H9 (cell line): ENCODE results near the gene PTGDR2. TPM values are rescaled to one million over a fixed set of nuclear protein-coding genes. Genes with fewer than 3 reads are reported as not detected.

Experiments
- DNase-seq: peaks from one replicate; pipeline ENCODE4 v3.0.0-alpha.2; 2017
- H2AFZ ChIP-seq: one replicate; pipeline ENCODE4 v1.6.1; 2013; ENCODE audit warnings: mild to moderate bottlenecking, low read length, control low read depth, moderate library complexity
- H2AK5ac ChIP-seq: 2 replicates; pipeline ENCODE4 v1.6.1; 2013; ENCODE audit warnings: low read length, control low read depth, mixed read lengths; ENCODE audit not compliant: insufficient read length
- H2BK120ac ChIP-seq: one replicate; pipeline ENCODE4 v1.6.1; 2013; ENCODE audit warnings: low read depth, mild to moderate bottlenecking, low read length, control low read depth, inconsistent platforms; ENCODE audit not compliant: poor library complexity, severe bottlenecking
- H2BK12ac ChIP-seq: 2 replicates; pipeline ENCODE4 v1.6.1; 2013; ENCODE audit warnings: low read length, control low read depth, mixed read lengths, low read depth; ENCODE audit not compliant: insufficient read length
- H2BK15ac ChIP-seq: 2 replicates; pipeline ENCODE4 v1.6.1; 2013; ENCODE audit warnings: low read depth, low read length, control low read depth
- H2BK20ac ChIP-seq: one replicate; pipeline ENCODE4 v1.6.1; 2013; ENCODE audit warnings: low read depth, mild to moderate bottlenecking, low read length, control low read depth, inconsistent platforms; ENCODE audit not compliant: poor library complexity, severe bottlenecking
- H2BK5ac ChIP-seq: 2 replicates; pipeline ENCODE4 v1.6.1; 2013; ENCODE audit warnings: low read length, control low read depth, mixed read lengths; ENCODE audit not compliant: insufficient read length
- H3K14ac ChIP-seq: 2 replicates; pipeline ENCODE4 v1.6.1; 2013; ENCODE audit warnings: low read length, control low read depth; ENCODE audit not compliant: insufficient read depth
- H3K18ac ChIP-seq: 2 replicates; pipeline ENCODE4 v1.6.1; 2013; ENCODE audit warnings: low read depth, mild to moderate bottlenecking, mixed read lengths, low read length, control low read depth; ENCODE audit not compliant: insufficient read length
- H3K23ac ChIP-seq: 2 replicates; pipeline ENCODE4 v1.6.1; 2013; ENCODE audit warnings: low read length, control low read depth, mixed read lengths, low read depth; ENCODE audit not compliant: insufficient read length
- H3K23me2 ChIP-seq: 2 replicates; pipeline ENCODE4 v1.6.1; 2013; ENCODE audit warnings: low read depth, mild to moderate bottlenecking, mixed read lengths, low read length, control low read depth; ENCODE audit not compliant: insufficient read length, poor library complexity, severe bottlenecking
- H3K27ac ChIP-seq: 2 replicates; pipeline ENCODE4 v1.5.1; 2013; ENCODE audit warnings: low read length, control low read depth, mixed read lengths, low read depth; ENCODE audit not compliant: insufficient read length
- H3K27me3 ChIP-seq: 2 replicates; pipeline ENCODE4 v1.6.1; 2013; ENCODE audit warnings: low read length, control low read depth, inconsistent platforms; ENCODE audit not compliant: insufficient read depth
- H3K4ac ChIP-seq: 2 replicates; pipeline ENCODE4 v1.6.1; 2013; ENCODE audit warnings: low read depth, mild to moderate bottlenecking, control low read depth, inconsistent platforms, low read length, moderate library complexity
- H3K4me1 ChIP-seq: 2 replicates; pipeline ENCODE4 v1.6.1; 2013; ENCODE audit warnings: low read length, control low read depth, inconsistent platforms; ENCODE audit not compliant: insufficient read depth
- H3K4me2 ChIP-seq: 2 replicates; pipeline ENCODE4 v1.6.1; 2013; ENCODE audit warnings: low read length, control low read depth, mixed read lengths; ENCODE audit not compliant: insufficient read length, insufficient read depth
- H3K56ac ChIP-seq: 2 replicates; pipeline ENCODE4 v1.6.1; 2013; ENCODE audit warnings: low read depth, mild to moderate bottlenecking, mixed read lengths, low read length, control low read depth; ENCODE audit not compliant: insufficient read length
- H3K79me1 ChIP-seq: 2 replicates; pipeline ENCODE4 v1.6.1; 2013; ENCODE audit warnings: low read depth, mild to moderate bottlenecking, moderate library complexity, low read length, control low read depth, inconsistent platforms; ENCODE audit not compliant: insufficient read depth, poor library complexity, severe bottlenecking
- H3K79me2 ChIP-seq: 2 replicates; pipeline ENCODE4 v1.6.1; 2013; ENCODE audit warnings: low read length, control low read depth, inconsistent platforms; ENCODE audit not compliant: insufficient read depth
- H3K9ac ChIP-seq: 2 replicates; pipeline ENCODE4 v1.6.1; 2013; ENCODE audit warnings: low read length, control low read depth, mixed read lengths; ENCODE audit not compliant: insufficient read length; ENCODE audit errors: extremely low read depth
- H3K9me3 ChIP-seq: one replicate; pipeline ENCODE4 v1.6.1; 2013; ENCODE audit warnings: low read depth, low read length, inconsistent platforms; ENCODE audit not compliant: control insufficient read depth
- H3T11ph ChIP-seq: one replicate; pipeline ENCODE4 v1.6.1; 2013; ENCODE audit warnings: mild to moderate bottlenecking, low read length, control low read depth, inconsistent platforms
- H4K20me1 ChIP-seq: one replicate; pipeline ENCODE4 v1.6.1; 2013; ENCODE audit not compliant: control insufficient read depth, insufficient read length, insufficient read depth
- H4K5ac ChIP-seq: 2 replicates; pipeline ENCODE4 v1.6.1; 2013; ENCODE audit warnings: low read depth, mild to moderate bottlenecking, mixed read lengths, low read length, control low read depth; ENCODE audit not compliant: insufficient read length
- H4K8ac ChIP-seq: replicated peaks from 2 replicates; pipeline ENCODE4 v1.6.1; 2013; ENCODE audit warnings: low read length, control low read depth, mixed read lengths, low read depth; ENCODE audit not compliant: insufficient read length
- H4K91ac ChIP-seq: 2 replicates; pipeline ENCODE4 v1.6.1; 2013; ENCODE audit warnings: low read depth, mild to moderate bottlenecking, moderate library complexity, mixed read lengths, low read length, control low read depth; ENCODE audit not compliant: insufficient read length
- H3K27ac Mint-ChIP-seq, 3 experiments: 2 replicates in 2 of 3; 3 replicates in 1 of 3; pipeline ENCODE4 v1.8.0; 2020 to 2021; ENCODE audit warnings: mixed read lengths in 3 of 3, mild to moderate bottlenecking in 1 of 3, moderate library complexity in 1 of 3
- H3K27me3 Mint-ChIP-seq: 2 replicates; pipeline ENCODE4 v1.8.0; 2021; ENCODE audit warnings: low read depth, mild to moderate bottlenecking, moderate library complexity, mixed read lengths
- H3K36me3 Mint-ChIP-seq, 3 experiments: 2 replicates in 2 of 3; 3 replicates in 1 of 3; pipeline ENCODE4 v1.8.0; 2020 to 2021; ENCODE audit warnings: low read depth in 3 of 3, mixed read lengths in 3 of 3; ENCODE audit not compliant: insufficient read depth in 1 of 3
- H3K4me1 Mint-ChIP-seq, 2 experiments: 2 replicates each; pipeline ENCODE4 v1.8.0; 2020; ENCODE audit warnings: mixed read lengths in 2 of 2
- H3K4me3 Mint-ChIP-seq, 2 experiments: 2 replicates in 1 of 2; 3 replicates in 1 of 2; pipeline ENCODE4 v1.8.0; 2020 to 2021; ENCODE audit warnings: mild to moderate bottlenecking in 2 of 2, mixed read lengths in 2 of 2, moderate library complexity in 1 of 2
- H3K9me3 Mint-ChIP-seq, 2 experiments: 2 replicates in 1 of 2; 3 replicates in 1 of 2; pipeline ENCODE4 v1.8.0; 2020; ENCODE audit warnings: mild to moderate bottlenecking in 2 of 2, mixed read lengths in 2 of 2, moderate library complexity in 1 of 2
- WGBS: extraction: QIAGEN DNeasy Blood & Tissue Kit; methylation state at CpG from one replicate; pipeline ENCODE4 v1.1.7; 2013; ENCODE audit warnings: missing lambda C conversion rate, low lambda C conversion rate, mixed read lengths; ENCODE audit not compliant: insufficient read length; ENCODE audit errors: extremely low coverage; 5-methylcytosine and 5-hydroxymethylcytosine counted together
- total RNA-seq: library from RNA; stranded (reverse); gene quantifications from 2 replicates; pipeline ENCODE4 v1.2.1, GENCODE V29; 2021
- TF ChIP-seq, protein P1 (sequence below): fragments of 200-600 bp; sonication (generic); conservative IDR thresholded peaks from 3 replicates; pipeline ENCODE4 v1.8.0; 2021; ENCODE audit warnings: antibody characterized with exemption, mild to moderate bottlenecking

The PTGDR2 gene
- total RNA-seq, 1 experiment from 2014 or later: not detected

DNA sequence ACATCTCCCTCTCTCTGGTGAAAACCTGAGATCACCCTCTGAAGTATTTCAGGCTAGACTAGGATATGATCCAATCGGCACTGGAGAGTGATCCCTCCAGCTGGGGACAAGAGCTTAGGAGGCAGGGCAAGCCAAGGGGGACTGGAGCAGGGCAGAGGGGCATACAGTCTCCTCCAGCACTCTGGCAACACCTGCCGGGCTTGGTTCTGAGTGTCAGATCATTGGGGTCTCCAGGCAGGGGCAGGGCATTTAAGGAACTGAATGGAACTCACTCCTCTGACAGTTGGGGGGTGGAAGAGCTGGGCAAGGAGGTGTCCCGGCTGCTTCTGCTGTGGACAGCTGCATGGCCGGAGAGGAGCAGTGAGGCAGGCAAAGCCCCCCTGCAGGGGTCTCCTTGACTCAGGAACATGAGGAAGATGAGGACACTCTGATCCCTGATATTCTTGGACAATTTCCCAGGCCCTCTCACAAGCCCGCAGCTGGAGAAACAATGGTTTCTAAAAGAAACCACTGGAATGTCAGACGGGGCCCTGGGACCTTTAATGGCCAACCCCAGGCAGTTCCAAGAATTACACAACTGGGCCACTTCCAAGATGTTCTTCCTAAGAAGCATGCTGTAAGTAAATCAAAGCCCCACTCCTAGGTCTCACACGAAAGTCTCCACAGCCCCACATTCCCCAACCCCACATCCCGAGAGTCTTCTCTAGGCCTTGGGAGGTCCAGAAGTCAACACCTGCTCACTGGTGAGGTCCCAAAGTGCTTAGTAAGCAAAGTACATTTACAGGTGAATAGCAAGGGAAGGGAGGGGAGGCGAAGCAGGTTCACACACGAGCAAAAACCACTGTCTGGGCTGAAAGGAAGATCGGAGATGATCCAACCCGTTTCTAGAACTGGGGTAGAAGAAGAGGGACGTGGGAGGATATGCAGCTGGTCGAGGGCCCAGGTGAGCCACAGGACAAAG is 15.0 kb downstream of the PTGDR2 start:
- H3K56ac ChIP-seq: no peak overlapping the region
- peaks cover 14% of the 10 kb centered on the region for H3K23me2 ChIP-seq
- H3K79me1 ChIP-seq: no peaks in the 10 kb centered on the region
- no peak overlapping the region for H2AFZ ChIP-seq
- no peak overlapping the region for H3K14ac ChIP-seq
- Mint-ChIP-seq H3K36me3 (peaks cover 13 to 24% (median 16%) of the 10 kb centered on the region in 3 experiments), H3K4me3 (peak overlapping the region; percentile 91 to 95; a peak in 4 of 5 replicates), H3K27ac (peak overlapping the region; percentile 77 to 88 (median 78); a peak in 5 of 7 replicates), H3K4me1 (peaks cover 34 to 41% of the 10 kb centered on the region in 2 experiments), H3K27me3 (peaks cover 9% of the 10 kb centered on the region), H3K9me3 (no peaks in the 10 kb centered on the region; a peak in 2 of 5 replicates)
- no peak overlapping the region for H4K91ac ChIP-seq
- no peak overlapping the region for H2BK12ac ChIP-seq
- TF ChIP-seq, protein P1, sequence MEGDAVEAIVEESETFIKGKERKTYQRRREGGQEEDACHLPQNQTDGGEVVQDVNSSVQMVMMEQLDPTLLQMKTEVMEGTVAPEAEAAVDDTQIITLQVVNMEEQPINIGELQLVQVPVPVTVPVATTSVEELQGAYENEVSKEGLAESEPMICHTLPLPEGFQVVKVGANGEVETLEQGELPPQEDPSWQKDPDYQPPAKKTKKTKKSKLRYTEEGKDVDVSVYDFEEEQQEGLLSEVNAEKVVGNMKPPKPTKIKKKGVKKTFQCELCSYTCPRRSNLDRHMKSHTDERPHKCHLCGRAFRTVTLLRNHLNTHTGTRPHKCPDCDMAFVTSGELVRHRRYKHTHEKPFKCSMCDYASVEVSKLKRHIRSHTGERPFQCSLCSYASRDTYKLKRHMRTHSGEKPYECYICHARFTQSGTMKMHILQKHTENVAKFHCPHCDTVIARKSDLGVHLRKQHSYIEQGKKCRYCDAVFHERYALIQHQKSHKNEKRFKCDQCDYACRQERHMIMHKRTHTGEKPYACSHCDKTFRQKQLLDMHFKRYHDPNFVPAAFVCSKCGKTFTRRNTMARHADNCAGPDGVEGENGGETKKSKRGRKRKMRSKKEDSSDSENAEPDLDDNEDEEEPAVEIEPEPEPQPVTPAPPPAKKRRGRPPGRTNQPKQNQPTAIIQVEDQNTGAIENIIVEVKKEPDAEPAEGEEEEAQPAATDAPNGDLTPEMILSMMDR: no peak
- H3K23ac ChIP-seq: no peak overlapping the region
- H4K20me1 ChIP-seq: no peaks in the 10 kb centered on the region
- no peak overlapping the region for H4K8ac ChIP-seq
- no peak overlapping the region for H3K4me2 ChIP-seq
- peak overlapping the region; percentile 49 for H4K5ac ChIP-seq
- H2BK5ac ChIP-seq: no peak overlapping the region
- DNase-seq: no peak
- no peak overlapping the region for H3T11ph ChIP-seq
- H3K27ac ChIP-seq: no peak overlapping the region
- H3K79me2 ChIP-seq: peaks cover 21% of the 10 kb centered on the region; the same call in 1 of the 2 replicates
- H3K18ac ChIP-seq: no peak overlapping the region
- no peaks in the 10 kb centered on the region for H3K27me3 ChIP-seq
- H2AK5ac ChIP-seq: no peak overlapping the region
- peaks cover 8% of the 10 kb centered on the region; the same call in 1 of the 2 replicates for H3K4me1 ChIP-seq
- H3K9me3 ChIP-seq: no peaks in the 10 kb centered on the region
- no peak overlapping the region for H2BK120ac ChIP-seq
- H2BK20ac ChIP-seq: no peak overlapping the region
- H2BK15ac ChIP-seq: no peak overlapping the region
- no peak overlapping the region for H3K4ac ChIP-seq
- H3K9ac ChIP-seq: peak overlapping the region; percentile 28
- WGBS: no CpG with 5 or more reads among the region's 14 CpGs
